Hepatocyte (in vitro differentiated cells): ENCODE data around the gene ODAM.

Experiments
- CTCF ChIP-seq: fragments of 200-600 bp; sonication (generic); IDR thresholded peaks from 2 replicates; pipeline ENCODE4 v1.5.1; 2016; ENCODE audit warnings: antibody characterized with exemption, mild to moderate bottlenecking; ENCODE audit not compliant: poor library complexity
- EZH2 ChIP-seq: fragments of 200-600 bp; sonication (generic); IDR thresholded peaks from 2 replicates; pipeline ENCODE4 v1.6.1; 2016; ENCODE audit warnings: antibody characterized with exemption, mild to moderate bottlenecking, borderline replicate concordance
- EZH2phosphoT487 ChIP-seq: fragments of 200-600 bp; sonication (generic); IDR thresholded peaks from one replicate; pipeline ENCODE4 v1.6.1; 2018; ENCODE audit warnings: antibody characterized with exemption, mild to moderate bottlenecking, low read depth, moderate library complexity; ENCODE audit not compliant: unreplicated experiment, severe bottlenecking

- no peak for TF ChIP-seq EZH2
- TF ChIP-seq CTCF: no peak
- no peak for TF ChIP-seq EZH2phosphoT487
These were observed 2.6 kb upstream of the ODAM start for GRCh38 chr4:70192895-70193294.
